ENCODE results near the gene PIK3CA. TPM values are rescaled to one million over a fixed set of nuclear protein-coding genes. Genes with fewer than 3 reads are reported as not detected.
"Not testable (repeated sequence)": the region's sequence is repeated elsewhere in the genome, so short reads cannot be mapped to it uniquely, and the experiment has no call there.

The PIK3CA gene
- polyA plus RNA-seq, 1 donor = 19.9 TPM

- Histone ChIP-seq H3K36me3 (ENCODE audit: control insufficient read depth, insufficient read depth, low read length) (peaks cover 26% of the 10 kb centered on the region), H3K27me3 (ENCODE audit: control insufficient read depth, insufficient read depth, low read length) (no peaks in the 10 kb centered on the region), H3K27ac (ENCODE audit: low read length) (no peak overlapping the region), H3K4me1 (ENCODE audit: control insufficient read depth, insufficient read depth, low read length) (no peaks in the 10 kb centered on the region), H3K4me3 (ENCODE audit: low read length) (no peak overlapping the region), H3K9me3 (ENCODE audit: control insufficient read depth, low read depth, low read length) (no peaks in the 10 kb centered on the region)
- no peak for DNase-seq
- 72% methylated on average over 4 of the region's 5 CpGs for WGBS (ENCODE audit: insufficient coverage, low lambda C conversion rate)
Observed at GRCh38 chr3:179229177-179229576, 81.0 kb downstream of the PIK3CA start.

- Histone ChIP-seq H3K36me3 (ENCODE audit: control insufficient read depth, insufficient read depth, low read length) (peaks cover 21% of the 10 kb centered on the region), H3K27me3 (ENCODE audit: control insufficient read depth, insufficient read depth, low read length) (no peaks in the 10 kb centered on the region), H3K9me3 (ENCODE audit: control insufficient read depth, low read depth, low read length) (no peaks in the 10 kb centered on the region), H3K27ac (ENCODE audit: low read length) (no peak overlapping the region), H3K4me1 (ENCODE audit: control insufficient read depth, insufficient read depth, low read length) (no peaks in the 10 kb centered on the region), H3K4me3 (ENCODE audit: low read length) (no peak overlapping the region)
- DNase-seq = no peak
- WGBS (ENCODE audit: insufficient coverage, low lambda C conversion rate) = 100% methylated on average over 1 of the region's 3 CpGs
Observed at GRCh38 chr3:179233043-179233442, 84.9 kb downstream of the PIK3CA start.

GRCh38 chr3:179234199-179234598, 86.0 kb downstream of the PIK3CA start:
- H3K4me3 ChIP-seq (ENCODE audit: low read length) = no peak overlapping the region
- DNase-seq = peak; percentile 9 to 32
- no peak overlapping the region for H3K27ac ChIP-seq (ENCODE audit: low read length)
- H3K36me3 ChIP-seq (ENCODE audit: control insufficient read depth, insufficient read depth, low read length) = peaks cover 21% of the 10 kb centered on the region
- 100% methylated on average over 2 of the region's 4 CpGs for WGBS (ENCODE audit: insufficient coverage, low lambda C conversion rate)
- H3K27me3 ChIP-seq (ENCODE audit: control insufficient read depth, insufficient read depth, low read length) = no peaks in the 10 kb centered on the region
- no peaks in the 10 kb centered on the region for H3K9me3 ChIP-seq (ENCODE audit: control insufficient read depth, low read depth, low read length)
- H3K4me1 ChIP-seq (ENCODE audit: control insufficient read depth, insufficient read depth, low read length) = no peaks in the 10 kb centered on the region

GRCh38 chr3:179236669-179237301, 88.6 kb downstream of the PIK3CA start:
- H3K4me1 ChIP-seq (ENCODE audit: control insufficient read depth, insufficient read depth, low read length) = no peaks in the 10 kb centered on the region
- WGBS (ENCODE audit: insufficient coverage, low lambda C conversion rate) = 100% methylated on average over 1 of the region's 2 CpGs
- no peaks in the 10 kb centered on the region for H3K27me3 ChIP-seq (ENCODE audit: control insufficient read depth, insufficient read depth, low read length)
- H3K27ac ChIP-seq (ENCODE audit: low read length) = no peak overlapping the region
- no peak overlapping the region for H3K4me3 ChIP-seq (ENCODE audit: low read length)
- no peaks in the 10 kb centered on the region for H3K9me3 ChIP-seq (ENCODE audit: control insufficient read depth, low read depth, low read length)
- DNase-seq = peak in 1 of 2 donors; percentile 7
- H3K36me3 ChIP-seq (ENCODE audit: control insufficient read depth, insufficient read depth, low read length) = peaks cover 5% of the 10 kb centered on the region

GRCh38 chr3:179240299-179240698, 92.1 kb downstream of the PIK3CA start:
- DNase-seq; H3K27me3 ChIP-seq (ENCODE audit: control insufficient read depth, insufficient read depth, low read length); H3K4me1 ChIP-seq (ENCODE audit: control insufficient read depth, insufficient read depth, low read length); H3K9me3 ChIP-seq (ENCODE audit: control insufficient read depth, low read depth, low read length); H3K27ac ChIP-seq (ENCODE audit: low read length); H3K4me3 ChIP-seq (ENCODE audit: low read length); H3K36me3 ChIP-seq (ENCODE audit: control insufficient read depth, insufficient read depth, low read length): not testable (repeated sequence)
- WGBS (ENCODE audit: insufficient coverage, low lambda C conversion rate) = no CpG with 5 or more reads among the region's 1 CpG

- H3K27me3 ChIP-seq (ENCODE audit: control insufficient read depth, insufficient read depth, low read length); H3K4me1 ChIP-seq (ENCODE audit: control insufficient read depth, insufficient read depth, low read length); H3K9me3 ChIP-seq (ENCODE audit: control insufficient read depth, low read depth, low read length); H3K27ac ChIP-seq (ENCODE audit: low read length); DNase-seq; H3K36me3 ChIP-seq (ENCODE audit: control insufficient read depth, insufficient read depth, low read length); H3K4me3 ChIP-seq (ENCODE audit: low read length): not testable (repeated sequence)
- WGBS (ENCODE audit: insufficient coverage, low lambda C conversion rate) = no CpG with 5 or more reads among the region's 2 CpGs
Observed at GRCh38 chr3:179242859-179243258, 94.7 kb downstream of the PIK3CA start.

GRCh38 chr3:179244878-179245277, 96.7 kb downstream of the PIK3CA start:
- H3K4me1 ChIP-seq (ENCODE audit: control insufficient read depth, insufficient read depth, low read length) = no peaks in the 10 kb centered on the region

GRCh38 chr3:179247289-179248015, 99.3 kb downstream of the PIK3CA start:
- WGBS (ENCODE audit: insufficient coverage, low lambda C conversion rate) = 100% methylated on average over 1 of the region's 3 CpGs
- no peak overlapping the region for H3K4me3 ChIP-seq (ENCODE audit: low read length)
- H3K4me1 ChIP-seq (ENCODE audit: control insufficient read depth, insufficient read depth, low read length) = peaks cover 4% of the 10 kb centered on the region
- DNase-seq = no peak
- no peaks in the 10 kb centered on the region for H3K36me3 ChIP-seq (ENCODE audit: control insufficient read depth, insufficient read depth, low read length)
- no peak overlapping the region for H3K27ac ChIP-seq (ENCODE audit: low read length)
- no peaks in the 10 kb centered on the region for H3K9me3 ChIP-seq (ENCODE audit: control insufficient read depth, low read depth, low read length)
- H3K27me3 ChIP-seq (ENCODE audit: control insufficient read depth, insufficient read depth, low read length) = no peaks in the 10 kb centered on the region

More at GRCh38 chr3:179244878-179245277, 96.7 kb downstream of the PIK3CA start:
- no peak overlapping the region for H3K27ac ChIP-seq (ENCODE audit: low read length)
- no peaks in the 10 kb centered on the region for H3K27me3 ChIP-seq (ENCODE audit: control insufficient read depth, insufficient read depth, low read length)
- H3K4me3 ChIP-seq (ENCODE audit: low read length) = no peak overlapping the region
- no CpG with 5 or more reads among the region's 1 CpG for WGBS (ENCODE audit: insufficient coverage, low lambda C conversion rate)
- no peaks in the 10 kb centered on the region for H3K9me3 ChIP-seq (ENCODE audit: control insufficient read depth, low read depth, low read length)
- no peak for DNase-seq
- no peaks in the 10 kb centered on the region for H3K36me3 ChIP-seq (ENCODE audit: control insufficient read depth, insufficient read depth, low read length)

GRCh38 chr3:179250803-179251476, 102.8 kb downstream of the PIK3CA start, which contains the start of gene KCNMB3:
KCNMB3 (minus strand) TSS chr3:179251114; CDS start chr3:179250990, 124 bp downstream.
- peaks cover 4% of the 10 kb centered on the region for H3K4me1 ChIP-seq (ENCODE audit: control insufficient read depth, insufficient read depth, low read length)
- H3K36me3 ChIP-seq (ENCODE audit: control insufficient read depth, insufficient read depth, low read length) = no peaks in the 10 kb centered on the region
- no peak within 1 kb of the TSS for H3K4me3 ChIP-seq (ENCODE audit: low read length)
- H3K27me3 ChIP-seq (ENCODE audit: control insufficient read depth, insufficient read depth, low read length) = no peaks in the 10 kb centered on the region
- no CpG with 5 or more reads among the region's 6 CpGs for WGBS (ENCODE audit: insufficient coverage, low lambda C conversion rate)
- no peak within 1 kb of the TSS for H3K27ac ChIP-seq (ENCODE audit: low read length)
- no peaks in the 10 kb centered on the region for H3K9me3 ChIP-seq (ENCODE audit: control insufficient read depth, low read depth, low read length)
- peak in 1 of 2 donors; percentile 15 for DNase-seq

- Histone ChIP-seq H3K9me3 (ENCODE audit: control insufficient read depth, low read depth, low read length) (peaks cover 13% of the 10 kb centered on the region), H3K27ac (ENCODE audit: low read length) (no peak overlapping the region), H3K4me1 (ENCODE audit: control insufficient read depth, insufficient read depth, low read length) (no peaks in the 10 kb centered on the region), H3K4me3 (ENCODE audit: low read length) (no peak overlapping the region), H3K36me3 (ENCODE audit: control insufficient read depth, insufficient read depth, low read length) (no peaks in the 10 kb centered on the region), H3K27me3 (ENCODE audit: control insufficient read depth, insufficient read depth, low read length) (no peaks in the 10 kb centered on the region)
- no CpG with 5 or more reads among the region's 2 CpGs for WGBS (ENCODE audit: insufficient coverage, low lambda C conversion rate)
- no peak for DNase-seq
Observed at GRCh38 chr3:179256813-179257212, 108.7 kb downstream of the PIK3CA start.
